Measurements from ENCODE around the gene FSCN2. TPM values are rescaled to one million over a fixed set of nuclear protein-coding genes. Genes with fewer than 3 reads are reported as not detected.

FSCN2 gene
- total RNA-seq, 1 experiment from 2014 or later: 0.31 TPM

DNA sequence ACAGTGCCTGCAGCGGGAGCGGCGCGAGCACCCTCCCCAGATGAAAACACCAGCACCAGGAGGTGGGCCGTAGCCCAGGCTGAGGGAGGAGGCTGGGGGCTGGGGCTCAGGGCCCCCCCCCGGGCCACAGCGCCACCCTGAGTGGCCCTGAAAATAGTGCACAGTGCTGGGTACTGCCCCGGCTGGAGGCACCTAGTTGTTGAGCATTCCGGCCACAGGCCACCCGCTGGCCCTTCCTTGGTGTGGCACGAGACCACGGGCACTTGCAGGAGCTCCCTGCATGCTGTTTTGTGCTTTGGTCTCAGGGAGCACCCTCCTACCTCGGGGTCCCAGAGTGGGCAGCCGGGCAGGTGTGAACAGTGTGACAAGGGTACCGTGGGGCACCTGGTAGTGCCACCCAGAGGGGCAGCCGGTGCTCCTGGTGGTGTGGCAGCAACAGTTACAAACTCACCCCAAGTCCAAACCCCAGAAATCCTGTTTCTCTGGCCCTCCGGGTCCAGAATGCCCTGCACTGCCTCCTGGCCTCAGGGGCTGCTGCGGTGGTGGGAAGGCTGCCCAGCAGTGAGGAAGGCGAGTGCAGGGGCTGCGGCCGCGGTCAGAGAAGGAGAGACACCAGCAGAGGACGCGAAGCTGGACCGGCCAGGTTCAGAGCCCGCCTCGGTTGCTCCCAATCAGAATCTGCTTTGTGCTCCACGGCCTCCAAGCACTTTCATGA lies 11.9 kb downstream of the FSCN2 start (continued):
- TF ChIP-seq, protein P1, sequence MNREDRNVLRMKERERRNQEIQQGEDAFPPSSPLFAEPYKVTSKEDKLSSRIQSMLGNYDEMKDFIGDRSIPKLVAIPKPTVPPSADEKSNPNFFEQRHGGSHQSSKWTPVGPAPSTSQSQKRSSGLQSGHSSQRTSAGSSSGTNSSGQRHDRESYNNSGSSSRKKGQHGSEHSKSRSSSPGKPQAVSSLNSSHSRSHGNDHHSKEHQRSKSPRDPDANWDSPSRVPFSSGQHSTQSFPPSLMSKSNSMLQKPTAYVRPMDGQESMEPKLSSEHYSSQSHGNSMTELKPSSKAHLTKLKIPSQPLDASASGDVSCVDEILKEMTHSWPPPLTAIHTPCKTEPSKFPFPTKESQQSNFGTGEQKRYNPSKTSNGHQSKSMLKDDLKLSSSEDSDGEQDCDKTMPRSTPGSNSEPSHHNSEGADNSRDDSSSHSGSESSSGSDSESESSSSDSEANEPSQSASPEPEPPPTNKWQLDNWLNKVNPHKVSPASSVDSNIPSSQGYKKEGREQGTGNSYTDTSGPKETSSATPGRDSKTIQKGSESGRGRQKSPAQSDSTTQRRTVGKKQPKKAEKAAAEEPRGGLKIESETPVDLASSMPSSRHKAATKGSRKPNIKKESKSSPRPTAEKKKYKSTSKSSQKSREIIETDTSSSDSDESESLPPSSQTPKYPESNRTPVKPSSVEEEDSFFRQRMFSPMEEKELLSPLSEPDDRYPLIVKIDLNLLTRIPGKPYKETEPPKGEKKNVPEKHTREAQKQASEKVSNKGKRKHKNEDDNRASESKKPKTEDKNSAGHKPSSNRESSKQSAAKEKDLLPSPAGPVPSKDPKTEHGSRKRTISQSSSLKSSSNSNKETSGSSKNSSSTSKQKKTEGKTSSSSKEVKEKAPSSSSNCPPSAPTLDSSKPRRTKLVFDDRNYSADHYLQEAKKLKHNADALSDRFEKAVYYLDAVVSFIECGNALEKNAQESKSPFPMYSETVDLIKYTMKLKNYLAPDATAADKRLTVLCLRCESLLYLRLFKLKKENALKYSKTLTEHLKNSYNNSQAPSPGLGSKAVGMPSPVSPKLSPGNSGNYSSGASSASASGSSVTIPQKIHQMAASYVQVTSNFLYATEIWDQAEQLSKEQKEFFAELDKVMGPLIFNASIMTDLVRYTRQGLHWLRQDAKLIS (CRISPR knock-in tag; IDR thresholded peaks at IDR 0.05; ENCODE audit: borderline replicate concordance): no peak
- TF ChIP-seq ZBTB21 (CRISPR knock-in tag; IDR thresholded peaks at IDR 0.05; ENCODE audit: borderline replicate concordance) (no peak), FOXK1 (CRISPR knock-in tag; IDR thresholded peaks at IDR 0.05) (no peak)
- TF ChIP-seq, protein P2, sequence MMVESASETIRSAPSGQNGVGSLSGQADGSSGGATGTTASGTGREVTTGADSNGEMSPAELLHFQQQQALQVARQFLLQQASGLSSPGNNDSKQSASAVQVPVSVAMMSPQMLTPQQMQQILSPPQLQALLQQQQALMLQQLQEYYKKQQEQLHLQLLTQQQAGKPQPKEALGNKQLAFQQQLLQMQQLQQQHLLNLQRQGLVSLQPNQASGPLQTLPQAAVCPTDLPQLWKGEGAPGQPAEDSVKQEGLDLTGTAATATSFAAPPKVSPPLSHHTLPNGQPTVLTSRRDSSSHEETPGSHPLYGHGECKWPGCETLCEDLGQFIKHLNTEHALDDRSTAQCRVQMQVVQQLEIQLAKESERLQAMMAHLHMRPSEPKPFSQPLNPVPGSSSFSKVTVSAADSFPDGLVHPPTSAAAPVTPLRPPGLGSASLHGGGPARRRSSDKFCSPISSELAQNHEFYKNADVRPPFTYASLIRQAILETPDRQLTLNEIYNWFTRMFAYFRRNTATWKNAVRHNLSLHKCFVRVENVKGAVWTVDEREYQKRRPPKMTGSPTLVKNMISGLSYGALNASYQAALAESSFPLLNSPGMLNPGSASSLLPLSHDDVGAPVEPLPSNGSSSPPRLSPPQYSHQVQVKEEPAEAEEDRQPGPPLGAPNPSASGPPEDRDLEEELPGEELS (CRISPR knock-in tag; IDR thresholded peaks at IDR 0.05): no peak

DNA sequence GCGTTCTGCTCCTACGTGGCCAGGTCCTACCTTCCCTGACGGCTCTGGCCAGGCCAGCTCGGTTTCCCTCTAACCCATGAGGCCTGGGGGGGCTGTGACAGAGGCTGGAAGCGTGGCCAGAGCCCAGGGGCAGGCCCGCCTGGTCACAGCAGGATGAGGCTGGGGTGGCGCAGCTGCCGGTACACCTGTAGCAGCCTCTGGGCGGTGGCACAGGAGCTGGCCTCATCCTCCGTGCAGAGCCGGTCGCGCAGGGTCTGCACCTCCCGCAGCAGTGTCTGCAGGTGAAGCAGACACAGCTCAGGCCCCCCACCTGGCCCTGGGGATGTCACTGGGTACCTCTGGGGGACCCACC lies 12.5 kb downstream of the FSCN2 start:
- ChIA-PET POLR2A (no interaction called here), CTCF (interaction anchor here (1.0 kb wide), 1 partner anchor 11 kb away, joined by 4 read pairs; the partner anchor contains the start of gene FAAP100)
- Mint-ChIP-seq H3K9me3 (no peaks in the 10 kb centered on the region), H3K4me1 (no peaks in the 10 kb centered on the region), H3K27ac (no peak overlapping the region), H3K4me3 (no peak overlapping the region), H3K36me3 (0 out of 2 replicates have a peak, but pooled peaks cover 2% of the 10 kb centered on the region), H3K27me3 (ENCODE audit: low read depth) (peaks cover 10% of the 10 kb centered on the region)
- ATAC-seq (no peak), DNase-seq (ENCODE audit: low spot score) (no peak)
- TF ChIP-seq ZBTB21 (CRISPR knock-in tag; IDR thresholded peaks at IDR 0.05; ENCODE audit: borderline replicate concordance) (no peak), ATF1 (CRISPR knock-in tag; IDR thresholded peaks at IDR 0.05) (no peak), GRHL2 (CRISPR knock-in tag; IDR thresholded peaks at IDR 0.05; ENCODE audit: insufficient replicate concordance, severe bottlenecking) (no peak), ZNF396 (CRISPR knock-in tag; IDR thresholded peaks at IDR 0.05; ENCODE audit: borderline replicate concordance) (no peak), EMX1 (CRISPR knock-in tag; IDR thresholded peaks at IDR 0.05) (no peak), NR2C2 (CRISPR knock-in tag; IDR thresholded peaks at IDR 0.05) (no peak), SMAD3 (CRISPR knock-in tag; IDR thresholded peaks at IDR 0.05; ENCODE audit: borderline replicate concordance) (no peak), ZNF138 (CRISPR knock-in tag; conservative IDR thresholded peaks at IDR 0.05) (no peak), MYBL2 (CRISPR knock-in tag; IDR thresholded peaks at IDR 0.05) (no peak)
- TF ChIP-seq, protein P3, sequence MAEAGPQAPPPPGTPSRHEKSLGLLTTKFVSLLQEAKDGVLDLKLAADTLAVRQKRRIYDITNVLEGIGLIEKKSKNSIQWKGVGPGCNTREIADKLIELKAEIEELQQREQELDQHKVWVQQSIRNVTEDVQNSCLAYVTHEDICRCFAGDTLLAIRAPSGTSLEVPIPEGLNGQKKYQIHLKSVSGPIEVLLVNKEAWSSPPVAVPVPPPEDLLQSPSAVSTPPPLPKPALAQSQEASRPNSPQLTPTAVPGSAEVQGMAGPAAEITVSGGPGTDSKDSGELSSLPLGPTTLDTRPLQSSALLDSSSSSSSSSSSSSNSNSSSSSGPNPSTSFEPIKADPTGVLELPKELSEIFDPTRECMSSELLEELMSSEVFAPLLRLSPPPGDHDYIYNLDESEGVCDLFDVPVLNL (CRISPR knock-in tag; IDR thresholded peaks at IDR 0.05; ENCODE audit: borderline replicate concordance, low read depth): no peak
- TF ChIP-seq, protein P4, sequence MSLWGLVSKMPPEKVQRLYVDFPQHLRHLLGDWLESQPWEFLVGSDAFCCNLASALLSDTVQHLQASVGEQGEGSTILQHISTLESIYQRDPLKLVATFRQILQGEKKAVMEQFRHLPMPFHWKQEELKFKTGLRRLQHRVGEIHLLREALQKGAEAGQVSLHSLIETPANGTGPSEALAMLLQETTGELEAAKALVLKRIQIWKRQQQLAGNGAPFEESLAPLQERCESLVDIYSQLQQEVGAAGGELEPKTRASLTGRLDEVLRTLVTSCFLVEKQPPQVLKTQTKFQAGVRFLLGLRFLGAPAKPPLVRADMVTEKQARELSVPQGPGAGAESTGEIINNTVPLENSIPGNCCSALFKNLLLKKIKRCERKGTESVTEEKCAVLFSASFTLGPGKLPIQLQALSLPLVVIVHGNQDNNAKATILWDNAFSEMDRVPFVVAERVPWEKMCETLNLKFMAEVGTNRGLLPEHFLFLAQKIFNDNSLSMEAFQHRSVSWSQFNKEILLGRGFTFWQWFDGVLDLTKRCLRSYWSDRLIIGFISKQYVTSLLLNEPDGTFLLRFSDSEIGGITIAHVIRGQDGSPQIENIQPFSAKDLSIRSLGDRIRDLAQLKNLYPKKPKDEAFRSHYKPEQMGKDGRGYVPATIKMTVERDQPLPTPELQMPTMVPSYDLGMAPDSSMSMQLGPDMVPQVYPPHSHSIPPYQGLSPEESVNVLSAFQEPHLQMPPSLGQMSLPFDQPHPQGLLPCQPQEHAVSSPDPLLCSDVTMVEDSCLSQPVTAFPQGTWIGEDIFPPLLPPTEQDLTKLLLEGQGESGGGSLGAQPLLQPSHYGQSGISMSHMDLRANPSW (CRISPR knock-in tag; conservative IDR thresholded peaks at IDR 0.05; ENCODE audit: low read depth): no peak
- TF ChIP-seq, protein P5, sequence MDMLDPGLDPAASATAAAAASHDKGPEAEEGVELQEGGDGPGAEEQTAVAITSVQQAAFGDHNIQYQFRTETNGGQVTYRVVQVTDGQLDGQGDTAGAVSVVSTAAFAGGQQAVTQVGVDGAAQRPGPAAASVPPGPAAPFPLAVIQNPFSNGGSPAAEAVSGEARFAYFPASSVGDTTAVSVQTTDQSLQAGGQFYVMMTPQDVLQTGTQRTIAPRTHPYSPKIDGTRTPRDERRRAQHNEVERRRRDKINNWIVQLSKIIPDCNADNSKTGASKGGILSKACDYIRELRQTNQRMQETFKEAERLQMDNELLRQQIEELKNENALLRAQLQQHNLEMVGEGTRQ (CRISPR knock-in tag; IDR thresholded peaks at IDR 0.05): no peak
- TF ChIP-seq, protein P6, sequence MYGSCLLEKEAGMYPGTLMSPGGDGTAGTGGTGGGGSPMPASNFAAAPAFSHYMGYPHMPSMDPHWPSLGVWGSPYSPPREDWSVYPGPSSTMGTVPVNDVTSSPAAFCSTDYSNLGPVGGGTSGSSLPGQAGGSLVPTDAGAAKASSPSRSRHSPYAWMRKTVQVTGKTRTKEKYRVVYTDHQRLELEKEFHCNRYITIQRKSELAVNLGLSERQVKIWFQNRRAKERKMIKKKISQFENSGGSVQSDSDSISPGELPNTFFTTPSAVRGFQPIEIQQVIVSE (CRISPR knock-in tag; IDR thresholded peaks at IDR 0.05; ENCODE audit: borderline replicate concordance): no peak
- TF ChIP-seq, protein P7, sequence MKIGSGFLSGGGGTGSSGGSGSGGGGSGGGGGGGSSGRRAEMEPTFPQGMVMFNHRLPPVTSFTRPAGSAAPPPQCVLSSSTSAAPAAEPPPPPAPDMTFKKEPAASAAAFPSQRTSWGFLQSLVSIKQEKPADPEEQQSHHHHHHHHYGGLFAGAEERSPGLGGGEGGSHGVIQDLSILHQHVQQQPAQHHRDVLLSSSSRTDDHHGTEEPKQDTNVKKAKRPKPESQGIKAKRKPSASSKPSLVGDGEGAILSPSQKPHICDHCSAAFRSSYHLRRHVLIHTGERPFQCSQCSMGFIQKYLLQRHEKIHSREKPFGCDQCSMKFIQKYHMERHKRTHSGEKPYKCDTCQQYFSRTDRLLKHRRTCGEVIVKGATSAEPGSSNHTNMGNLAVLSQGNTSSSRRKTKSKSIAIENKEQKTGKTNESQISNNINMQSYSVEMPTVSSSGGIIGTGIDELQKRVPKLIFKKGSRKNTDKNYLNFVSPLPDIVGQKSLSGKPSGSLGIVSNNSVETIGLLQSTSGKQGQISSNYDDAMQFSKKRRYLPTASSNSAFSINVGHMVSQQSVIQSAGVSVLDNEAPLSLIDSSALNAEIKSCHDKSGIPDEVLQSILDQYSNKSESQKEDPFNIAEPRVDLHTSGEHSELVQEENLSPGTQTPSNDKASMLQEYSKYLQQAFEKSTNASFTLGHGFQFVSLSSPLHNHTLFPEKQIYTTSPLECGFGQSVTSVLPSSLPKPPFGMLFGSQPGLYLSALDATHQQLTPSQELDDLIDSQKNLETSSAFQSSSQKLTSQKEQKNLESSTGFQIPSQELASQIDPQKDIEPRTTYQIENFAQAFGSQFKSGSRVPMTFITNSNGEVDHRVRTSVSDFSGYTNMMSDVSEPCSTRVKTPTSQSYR (CRISPR knock-in tag; IDR thresholded peaks at IDR 0.05): no peak
- TF ChIP-seq, protein P8, sequence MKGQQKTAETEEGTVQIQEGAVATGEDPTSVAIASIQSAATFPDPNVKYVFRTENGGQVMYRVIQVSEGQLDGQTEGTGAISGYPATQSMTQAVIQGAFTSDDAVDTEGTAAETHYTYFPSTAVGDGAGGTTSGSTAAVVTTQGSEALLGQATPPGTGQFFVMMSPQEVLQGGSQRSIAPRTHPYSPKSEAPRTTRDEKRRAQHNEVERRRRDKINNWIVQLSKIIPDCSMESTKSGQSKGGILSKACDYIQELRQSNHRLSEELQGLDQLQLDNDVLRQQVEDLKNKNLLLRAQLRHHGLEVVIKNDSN (CRISPR knock-in tag; IDR thresholded peaks at IDR 0.05): no peak
